OCI-LY7 (cell line): ENCODE data around the gene SMNDC1. TPM values are rescaled to one million over a fixed set of nuclear protein-coding genes. Genes with fewer than 3 reads are reported as not detected.
"Not testable (repeated sequence)": the region's sequence is repeated elsewhere in the genome, so short reads cannot be mapped to it uniquely, and the experiment has no call there.

Experiments
- BruUV-seq: library from RNA; stranded (reverse); fragments of 400-500 nt; replicated peaks from 2 replicates; lab custom pipeline; 2021; lab: Mats Ljungman, UMichigan
- CTCF ChIA-PET: fragments of 300-600 bp; sonication (Branson Sonifier 250); formaldehyde crosslinking; loops from one replicate; lab custom pipeline; 2022; ENCODE audit warnings: antibody characterized with exemption; ENCODE audit not compliant: unreplicated experiment; lab: Charles Lee
- POLR2A ChIA-PET: fragments of 300-600 bp; sonication (Branson Sonifier 250); formaldehyde crosslinking; loops from one replicate; lab custom pipeline; 2022; ENCODE audit warnings: antibody characterized with exemption; lab: Charles Lee
- DNase-seq: peaks from one replicate; pipeline ENCODE4 v3.0.0-alpha.2; 2015; ENCODE audit warnings: low spot score
- H2AFZ ChIP-seq: fragments of 200-600 bp; sonication (generic), shearing (Covaris generic); 2 replicates; pipeline ENCODE4 v1.6.1; 2014; ENCODE audit warnings: mild to moderate bottlenecking, antibody characterized with exemption, low read length, moderate library complexity
- H3K27ac ChIP-seq: fragments of 200-600 bp; sonication (generic); 2 replicates; pipeline ENCODE4 v1.5.1; 2014; ENCODE audit warnings: mixed run types, low read depth, mild to moderate bottlenecking, moderate library complexity, low read length, inconsistent platforms; ENCODE audit not compliant: poor library complexity, severe bottlenecking
- H3K36me3 ChIP-seq: fragments of 200-600 bp; sonication (generic); 2 replicates; pipeline ENCODE4 v1.6.1; 2014; ENCODE audit warnings: mild to moderate bottlenecking, antibody characterized with exemption, low read length, moderate library complexity, mixed read lengths; ENCODE audit not compliant: insufficient read depth
- H3K4me1 ChIP-seq: fragments of 200-600 bp; sonication (generic); 2 replicates; pipeline ENCODE4 v1.5.1; 2014; ENCODE audit warnings: mild to moderate bottlenecking, low read length; ENCODE audit not compliant: insufficient read depth, poor library complexity, severe bottlenecking
- H3K4me2 ChIP-seq: fragments of 200-600 bp; sonication (generic); 2 replicates; pipeline ENCODE4 v1.6.1; 2014; ENCODE audit warnings: mild to moderate bottlenecking, low read length
- H3K4me3 ChIP-seq: fragments of 200-600 bp; sonication (generic); 2 replicates; pipeline ENCODE4 v1.5.1; 2014; ENCODE audit warnings: mild to moderate bottlenecking, low read depth, low read length; ENCODE audit not compliant: poor library complexity, severe bottlenecking
- H3K79me2 ChIP-seq: fragments of 200-600 bp; sonication (generic); 2 replicates; pipeline ENCODE4 v1.6.1; 2016; ENCODE audit warnings: low read depth, mild to moderate bottlenecking, low read length, moderate library complexity, mixed read lengths; ENCODE audit not compliant: insufficient read depth
- H3K9me2 ChIP-seq: fragments of 200-600 bp; sonication (generic); 2 replicates; pipeline ENCODE4 v1.6.1; 2016; ENCODE audit warnings: mild to moderate bottlenecking, low read length, mixed read lengths; ENCODE audit not compliant: insufficient read depth
- H3K9me3 ChIP-seq: fragments of 200-600 bp; sonication (generic); 2 replicates; pipeline ENCODE4 v1.6.1; 2014; ENCODE audit warnings: mild to moderate bottlenecking, mixed run types, low read length, mixed read lengths
- H4K20me1 ChIP-seq: fragments of 200-600 bp; sonication (generic); 2 replicates; pipeline ENCODE4 v1.6.1; 2014; ENCODE audit warnings: mild to moderate bottlenecking, antibody characterized with exemption, low read length, moderate library complexity, mixed read lengths; ENCODE audit not compliant: insufficient read depth
- CTCF ChIP-seq: fragments of 200-600 bp; sonication (generic); conservative IDR thresholded peaks from 2 replicates; pipeline ENCODE4 v1.5.1; 2014; ENCODE audit warnings: mild to moderate bottlenecking, antibody characterized with exemption, low read length, moderate library complexity, mixed read lengths
- EZH2phosphoT487 ChIP-seq: fragments of 200-600 bp; sonication (generic); IDR thresholded peaks from 2 replicates; pipeline ENCODE4 v1.6.1; 2018; ENCODE audit warnings: low read depth, borderline replicate concordance, mild to moderate bottlenecking, mixed run types, antibody characterized with exemption, low read length, moderate library complexity, mixed read lengths
- intact Hi-C: fragments of 100-400 bp; cut with micrococcal nuclease; formaldehyde crosslinking; loops from one replicate; pipeline ENCODE4 v1.10.0; 2022; ENCODE audit not compliant: unreplicated experiment
- total RNA-seq, 2 experiments: library from RNA; depleted of rRNA in 1 of 2; stranded (reverse); fragments of >200 nt in 1 of 2; shearing (Covaris generic) in 1 of 2; gene quantifications; 2 replicates each; pipeline ENCODE4 v1.2.3, GENCODE V29; 2014 to 2022

Gene SMNDC1
- total RNA-seq, 2 experiments from 2014 or later = 10.0 to 52.4 TPM

- TF ChIP-seq EZH2phosphoT487 = no peak
- no peak for TF ChIP-seq CTCF
- no TSS peak for BruUV-seq
- H3K4me1 ChIP-seq = peaks cover 9% of the 10 kb centered on the region
Measured at GRCh38 chr10:110334061-110334656, 29.4 kb upstream of the SMNDC1 start.

GRCh38 chr10:110331226-110331795 lies 26.6 kb upstream of the SMNDC1 start:
- H2AFZ ChIP-seq, H3K79me2 ChIP-seq, H3K9me2 ChIP-seq, CTCF ChIA-PET, H3K4me3 ChIP-seq, intact Hi-C loops, H3K4me1 ChIP-seq, H3K9me3 ChIP-seq, DNase-seq, H3K4me2 ChIP-seq, BruUV-seq, H4K20me1 ChIP-seq, H3K36me3 ChIP-seq, H3K27ac ChIP-seq: not testable (repeated sequence)
- POLR2A ChIA-PET = interaction anchor here (1.0 to 1.5 kb wide), 2 partner anchors 8 to 17 kb away, joined by 4 to 7 read pairs; no protein-coding TSS in a partner anchor

More at GRCh38 chr10:110334061-110334656, 29.4 kb upstream of the SMNDC1 start:
- Histone ChIP-seq H4K20me1 (no peaks in the 10 kb centered on the region), H3K9me3 (peaks cover 9% of the 10 kb centered on the region; the same call in 1 of the 2 replicates), H3K27ac (no peak overlapping the region), H3K79me2 (no peaks in the 10 kb centered on the region), H2AFZ (no peak overlapping the region), H3K9me2 (no peaks in the 10 kb centered on the region), H3K36me3 (no peaks in the 10 kb centered on the region), H3K4me3 (no peak overlapping the region), H3K4me2 (no peak overlapping the region)
- intact Hi-C loops = no loop called here
- ChIA-PET CTCF (interaction anchor here (1.1 kb wide), 1 partner anchor 8 kb away, joined by 3 read pairs; no protein-coding TSS in a partner anchor), POLR2A (interaction anchor here (0.6 to 2.6 kb wide), 8 partner anchors 10 to 313 kb away, joined by 3 to 14 read pairs (median 3); partner anchors contain the start of gene MXI1)
- DNase-seq = no peak

GRCh38 chr10:110330675-110331074 lies 26.0 kb upstream of the SMNDC1 start:
- Histone ChIP-seq H4K20me1 (no peaks in the 10 kb centered on the region), H3K4me3 (no peak overlapping the region), H3K4me2 (no peak overlapping the region), H3K79me2 (no peaks in the 10 kb centered on the region), H3K4me1 (peaks cover 6% of the 10 kb centered on the region), H3K36me3 (no peaks in the 10 kb centered on the region), H3K9me3 (peaks cover 9% of the 10 kb centered on the region; the same call in 1 of the 2 replicates), H2AFZ (no peak overlapping the region), H3K9me2 (no peaks in the 10 kb centered on the region), H3K27ac (no peak overlapping the region)
- no peak for TF ChIP-seq EZH2phosphoT487
- TF ChIP-seq CTCF = no peak
- BruUV-seq = no TSS peak
- CTCF ChIA-PET = no interaction called here
- DNase-seq = no peak
- intact Hi-C loops = no loop called here
- POLR2A ChIA-PET = interaction anchor here (0.5 kb wide), 1 partner anchor 47 kb away, joined by 4 read pairs; no protein-coding TSS in a partner anchor
